Mucosa of stomach (tissue), 1 donor: ENCODE data around the gene FTSJ3.

Experiments used
- H3K27me3 ChIP-seq: one replicate; pipeline ENCODE4 v1.7.0; 2013; ENCODE audit warnings: mild to moderate bottlenecking, low read length; ENCODE audit not compliant: control insufficient read depth, insufficient read depth
- H3K36me3 ChIP-seq: one replicate; pipeline ENCODE4 v1.7.0; 2013; ENCODE audit warnings: low read length; ENCODE audit not compliant: control insufficient read depth, insufficient read depth
- H3K4me1 ChIP-seq: one replicate; pipeline ENCODE4 v1.7.0; 2013; ENCODE audit warnings: mild to moderate bottlenecking, low read length; ENCODE audit not compliant: control insufficient read depth, insufficient read depth
- H3K4me3 ChIP-seq: one replicate; pipeline ENCODE4 v1.7.0; 2013; ENCODE audit warnings: low read length
- H3K9ac ChIP-seq: one replicate; pipeline ENCODE4 v1.7.0; 2013; ENCODE audit warnings: mild to moderate bottlenecking, low read length, moderate library complexity
- H3K9me3 ChIP-seq: one replicate; pipeline ENCODE4 v1.7.0; 2013; ENCODE audit warnings: mild to moderate bottlenecking, low read length, moderate library complexity; ENCODE audit not compliant: control insufficient read depth
- donor health status: Pancreatic carcinoma.

The FTSJ3 gene

GRCh38 chr17:63840591-63841349, 13.3 kb upstream of the FTSJ3 start:
- H3K27me3 ChIP-seq, result no peaks in the 10 kb centered on the region
- peak overlapping the region; percentile 91 for H3K9ac ChIP-seq
- peak overlapping the region; percentile 86 for H3K4me3 ChIP-seq
- H3K9me3 ChIP-seq, result no peaks in the 10 kb centered on the region
- H3K4me1 ChIP-seq, result peaks cover 36% of the 10 kb centered on the region
- H3K36me3 ChIP-seq, result no peaks in the 10 kb centered on the region

- H3K4me1 ChIP-seq, result peaks cover 36% of the 10 kb centered on the region
- H3K9ac ChIP-seq, result peak overlapping the region; percentile 40
- no peaks in the 10 kb centered on the region for H3K9me3 ChIP-seq
- H3K27me3 ChIP-seq, result no peaks in the 10 kb centered on the region
- no peak overlapping the region for H3K4me3 ChIP-seq
- H3K36me3 ChIP-seq, result peaks cover 4% of the 10 kb centered on the region
Observed at GRCh38 chr17:63838631-63839171, 11.2 kb upstream of the FTSJ3 start.

GRCh38 chr17:63837962-63838600, 10.6 kb upstream of the FTSJ3 start:
- Histone ChIP-seq H3K9ac (peak overlapping the region; percentile 40), H3K9me3 (no peaks in the 10 kb centered on the region), H3K27me3 (no peaks in the 10 kb centered on the region), H3K4me1 (peaks cover 36% of the 10 kb centered on the region), H3K36me3 (peaks cover 10% of the 10 kb centered on the region), H3K4me3 (no peak overlapping the region)

GRCh38 chr17:63837480-63837879, 10.0 kb upstream of the FTSJ3 start:
- Histone ChIP-seq H3K4me3 (no peak overlapping the region), H3K4me1 (peaks cover 36% of the 10 kb centered on the region), H3K36me3 (peaks cover 13% of the 10 kb centered on the region), H3K9me3 (no peaks in the 10 kb centered on the region), H3K27me3 (no peaks in the 10 kb centered on the region), H3K9ac (no peak overlapping the region)

GRCh38 chr17:63836811-63837210, 9.3 kb upstream of the FTSJ3 start:
- H3K36me3 ChIP-seq, result peaks cover 17% of the 10 kb centered on the region
- H3K27me3 ChIP-seq, result no peaks in the 10 kb centered on the region
- H3K9me3 ChIP-seq, result no peaks in the 10 kb centered on the region
- no peak overlapping the region for H3K9ac ChIP-seq
- no peak overlapping the region for H3K4me3 ChIP-seq
- H3K4me1 ChIP-seq, result peaks cover 36% of the 10 kb centered on the region

- Histone ChIP-seq H3K9me3 (no peaks in the 10 kb centered on the region), H3K9ac (no peak overlapping the region), H3K4me1 (peaks cover 24% of the 10 kb centered on the region), H3K4me3 (no peak overlapping the region), H3K36me3 (peaks cover 25% of the 10 kb centered on the region), H3K27me3 (no peaks in the 10 kb centered on the region)
Observed at GRCh38 chr17:63835167-63835720, 7.8 kb upstream of the FTSJ3 start.

- no peaks in the 10 kb centered on the region for H3K9me3 ChIP-seq
- H3K9ac ChIP-seq, result no peak overlapping the region
- no peaks in the 10 kb centered on the region for H3K27me3 ChIP-seq
- H3K36me3 ChIP-seq, result peaks cover 25% of the 10 kb centered on the region
- H3K4me1 ChIP-seq, result peaks cover 18% of the 10 kb centered on the region
- H3K4me3 ChIP-seq, result no peak overlapping the region
Observed at GRCh38 chr17:63834431-63835166, 7.1 kb upstream of the FTSJ3 start.

- Histone ChIP-seq H3K4me3 (no peak overlapping the region), H3K4me1 (peaks cover 11% of the 10 kb centered on the region), H3K27me3 (no peaks in the 10 kb centered on the region), H3K9ac (no peak overlapping the region), H3K9me3 (no peaks in the 10 kb centered on the region), H3K36me3 (peaks cover 25% of the 10 kb centered on the region)
Observed at GRCh38 chr17:63833741-63834373, 6.4 kb upstream of the FTSJ3 start.

- peaks cover 11% of the 10 kb centered on the region for H3K4me1 ChIP-seq
Observed at GRCh38 chr17:63833026-63833740, 5.7 kb upstream of the FTSJ3 start.

GRCh38 chr17:63832455-63832854, 5.0 kb upstream of the FTSJ3 start:
- Histone ChIP-seq H3K4me3 (no peak overlapping the region), H3K27me3 (no peaks in the 10 kb centered on the region), H3K9ac (no peak overlapping the region), H3K4me1 (peaks cover 10% of the 10 kb centered on the region), H3K36me3 (peaks cover 25% of the 10 kb centered on the region), H3K9me3 (no peaks in the 10 kb centered on the region)

More at GRCh38 chr17:63833026-63833740, 5.7 kb upstream of the FTSJ3 start:
- Histone ChIP-seq H3K9ac (no peak overlapping the region), H3K9me3 (no peaks in the 10 kb centered on the region), H3K36me3 (peaks cover 25% of the 10 kb centered on the region), H3K27me3 (no peaks in the 10 kb centered on the region), H3K4me3 (no peak overlapping the region)

- peaks cover 25% of the 10 kb centered on the region for H3K36me3 ChIP-seq
- no peaks in the 10 kb centered on the region for H3K27me3 ChIP-seq
- H3K9ac ChIP-seq, result no peak overlapping the region
- H3K4me3 ChIP-seq, result no peak overlapping the region
- H3K9me3 ChIP-seq, result no peaks in the 10 kb centered on the region
- peaks cover 10% of the 10 kb centered on the region for H3K4me1 ChIP-seq
Observed at GRCh38 chr17:63832014-63832413, 4.6 kb upstream of the FTSJ3 start.
